ENCODE data around the gene RASL11B. TPM values are rescaled to one million over a fixed set of nuclear protein-coding genes. Genes with fewer than 3 reads are reported as not detected.
A peak's percentile ranks its signal among the peaks of the same experiment; 100 is the strongest.

RASL11B gene
- total RNA-seq, 1 experiment from 2014 or later, result 0.05 TPM

DNA sequence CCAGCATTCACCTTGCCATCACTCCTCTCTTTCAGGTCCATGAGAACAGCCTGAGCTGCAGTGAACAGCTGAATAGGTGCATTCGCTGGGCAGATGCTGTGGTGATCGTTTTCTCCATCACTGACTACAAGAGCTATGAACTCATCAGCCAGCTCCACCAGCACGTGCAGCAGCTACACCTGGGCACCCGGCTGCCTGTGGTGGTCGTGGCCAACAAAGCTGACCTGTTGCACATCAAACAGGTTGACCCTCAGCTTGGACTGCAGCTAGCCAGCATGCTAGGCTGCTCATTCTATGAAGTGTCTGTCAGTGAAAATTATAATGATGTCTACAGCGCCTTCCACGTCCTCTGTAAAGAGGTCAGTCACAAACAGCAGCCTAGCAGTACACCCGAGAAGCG is 3.2 kb downstream of the RASL11B start:
- DNase-seq (ENCODE audit: low read depth, low spot score), result no peak
- in situ Hi-C loops (cut with HindIII; ENCODE audit: low pct_unique_long_range_greater_than_20kb, low sequenced_read_pairs), result no loop called here

DNA sequence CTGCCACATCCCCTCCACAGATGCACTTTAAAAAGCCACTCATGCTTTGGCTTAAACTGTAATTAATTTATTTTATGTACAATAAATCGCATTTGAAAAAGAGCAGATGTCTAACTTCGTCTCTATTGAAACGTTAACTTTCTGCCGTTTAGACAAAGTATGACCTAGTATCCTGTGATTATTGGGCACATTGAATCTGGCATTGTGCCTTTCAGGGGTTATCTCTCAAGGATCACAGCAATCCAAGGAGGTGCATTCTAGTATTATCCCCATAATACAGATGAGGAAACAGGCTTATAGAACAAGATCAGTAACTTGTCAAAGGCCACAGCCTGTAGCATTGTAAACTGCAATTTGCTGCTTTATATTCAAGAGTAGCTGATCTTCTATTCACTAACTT is 4.6 kb downstream of the RASL11B start:
- in situ Hi-C loops (cut with HindIII; ENCODE audit: low pct_unique_long_range_greater_than_20kb, low sequenced_read_pairs), result no loop called here
- no peak for DNase-seq (ENCODE audit: low read depth, low spot score)

DNA sequence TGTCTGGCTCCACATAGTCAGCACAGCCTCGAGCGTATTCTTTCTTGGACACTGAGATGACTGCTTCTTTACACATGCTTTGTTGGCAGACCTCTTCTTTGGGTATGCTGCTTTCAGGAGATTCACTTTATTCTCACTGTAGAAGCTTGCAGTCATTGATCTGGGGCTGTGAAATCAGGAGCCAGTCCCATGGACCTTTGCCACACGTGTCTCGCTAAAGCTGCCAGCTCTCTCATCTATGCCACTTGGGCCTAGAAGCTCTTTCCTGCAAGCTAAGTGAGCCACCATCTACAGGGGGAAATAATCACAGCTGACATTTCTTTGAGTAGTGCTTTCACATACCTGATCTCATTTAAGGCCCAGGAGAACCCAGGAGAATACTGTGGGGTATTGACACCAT is 5.0 kb downstream of the RASL11B start:
- DNase-seq (ENCODE audit: low read depth, low spot score), result no peak
- in situ Hi-C loops (cut with HindIII; ENCODE audit: low pct_unique_long_range_greater_than_20kb, low sequenced_read_pairs), result no loop called here

DNA sequence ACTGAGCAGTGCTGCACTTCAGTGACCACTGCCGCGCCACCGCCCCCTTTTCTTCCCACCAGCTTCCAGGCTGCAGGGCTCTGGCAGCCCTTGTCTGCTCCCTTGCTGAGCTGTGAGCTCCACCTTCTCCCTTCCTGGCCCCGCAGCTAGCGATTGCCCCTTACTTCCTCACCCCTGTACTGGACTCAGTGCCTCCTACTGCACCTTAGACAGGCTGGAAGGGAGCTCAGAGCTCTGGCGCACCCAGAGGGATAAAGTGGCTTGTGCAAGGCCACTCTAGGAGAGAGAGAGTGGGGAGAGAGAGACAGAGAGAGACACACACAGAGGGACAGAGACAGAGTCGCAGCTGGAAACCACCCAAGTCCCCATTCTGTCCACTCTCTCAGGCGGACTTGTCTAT is 6.0 kb downstream of the RASL11B start:
- in situ Hi-C loops (cut with HindIII; ENCODE audit: low pct_unique_long_range_greater_than_20kb, low sequenced_read_pairs), result no loop called here

DNA sequence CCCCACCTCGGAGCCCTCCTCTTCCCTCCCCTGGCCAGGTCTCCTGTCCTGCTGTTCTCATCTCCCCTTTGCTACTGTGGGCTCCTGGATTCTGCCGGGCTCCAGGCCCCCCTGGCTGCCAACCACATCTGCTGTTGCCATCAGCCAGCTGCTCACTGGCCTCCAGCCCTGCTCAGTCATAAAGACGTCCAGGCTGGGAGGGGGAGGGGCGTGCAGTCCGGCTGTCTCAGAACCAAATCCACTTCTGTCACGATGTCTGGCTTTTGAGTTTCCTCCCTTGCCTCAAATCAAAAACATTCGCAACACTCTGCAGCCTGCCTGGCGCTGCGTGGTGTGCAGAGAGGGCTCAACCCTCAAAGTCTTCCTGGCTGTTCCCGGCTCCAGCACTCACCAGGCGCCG is 7.1 kb downstream of the RASL11B start:
- in situ Hi-C loops (cut with HindIII; ENCODE audit: low pct_unique_long_range_greater_than_20kb, low sequenced_read_pairs), result no loop called here
- no peak for DNase-seq (ENCODE audit: low read depth, low spot score)

More for the DNA sequence above, 6.0 kb downstream of the RASL11B start:
- DNase-seq (ENCODE audit: low read depth, low spot score), result no peak

DNA sequence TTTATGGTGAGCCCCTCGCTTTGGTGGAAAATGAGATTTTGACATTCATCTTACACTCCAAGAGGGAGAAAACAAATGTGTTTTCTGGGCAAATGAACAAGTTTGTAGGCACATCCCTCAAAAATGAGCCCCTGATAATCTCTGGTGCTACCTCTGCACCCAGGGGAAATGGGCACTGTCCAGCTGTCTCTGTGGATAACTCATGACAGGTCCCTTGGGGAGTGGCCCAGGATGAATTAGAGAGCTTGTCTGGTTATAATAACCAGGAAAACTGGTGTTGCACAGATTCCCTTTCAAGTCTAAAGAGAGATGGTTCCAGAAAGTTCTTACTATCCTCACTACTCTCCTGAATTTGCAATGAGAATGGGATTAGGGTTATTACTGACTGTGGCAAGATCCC is 7.5 kb downstream of the RASL11B start:
- in situ Hi-C loops (cut with HindIII; ENCODE audit: low pct_unique_long_range_greater_than_20kb, low sequenced_read_pairs), result no loop called here

DNA sequence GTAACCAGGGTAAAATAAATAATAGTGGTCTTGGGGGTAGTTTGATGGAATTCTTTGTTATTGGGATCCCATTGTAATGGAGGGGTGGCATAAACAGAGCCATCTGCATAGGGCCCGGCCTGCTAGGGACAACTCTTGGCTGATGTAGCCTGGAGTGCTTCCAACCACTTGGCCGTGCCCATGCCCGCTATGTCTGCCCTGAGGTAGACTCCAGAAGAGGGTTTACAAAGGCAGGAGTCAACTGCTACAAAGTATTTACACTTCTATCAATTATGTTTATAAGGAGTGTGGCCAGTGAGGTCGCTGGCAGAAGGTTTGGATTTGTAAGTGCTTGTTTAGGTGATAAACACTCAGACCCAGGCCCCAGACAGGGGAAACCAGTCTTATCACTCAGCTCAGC is 8.1 kb downstream of the RASL11B start:
- no peak for DNase-seq (ENCODE audit: low read depth, low spot score)
- in situ Hi-C loops (cut with HindIII; ENCODE audit: low pct_unique_long_range_greater_than_20kb, low sequenced_read_pairs), result no loop called here

More for the DNA sequence above, 7.5 kb downstream of the RASL11B start:
- DNase-seq (ENCODE audit: low read depth, low spot score), result no peak

DNA sequence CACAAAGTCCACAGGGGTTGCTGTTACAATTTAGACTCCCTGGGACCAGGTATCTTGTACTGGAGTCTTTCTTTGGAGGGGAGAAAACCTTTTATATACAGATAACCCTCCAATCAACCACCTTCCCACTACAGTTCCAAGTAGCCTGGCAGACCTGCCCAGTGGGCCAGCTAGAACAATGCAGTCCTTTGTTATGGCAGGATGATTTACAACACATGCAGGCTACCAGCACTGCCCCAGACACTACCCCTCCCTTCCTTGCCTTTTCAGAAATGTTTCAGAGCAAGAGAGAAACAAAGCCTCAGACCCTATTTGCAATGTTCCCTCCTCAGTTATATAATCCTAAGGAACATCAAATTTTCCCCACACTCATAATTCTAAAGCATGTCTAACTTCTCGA is 11.1 kb downstream of the RASL11B start:
- in situ Hi-C loops (cut with HindIII; ENCODE audit: low pct_unique_long_range_greater_than_20kb, low sequenced_read_pairs), result no loop called here
- peak; percentile 60 for DNase-seq (ENCODE audit: low read depth, low spot score)

DNA sequence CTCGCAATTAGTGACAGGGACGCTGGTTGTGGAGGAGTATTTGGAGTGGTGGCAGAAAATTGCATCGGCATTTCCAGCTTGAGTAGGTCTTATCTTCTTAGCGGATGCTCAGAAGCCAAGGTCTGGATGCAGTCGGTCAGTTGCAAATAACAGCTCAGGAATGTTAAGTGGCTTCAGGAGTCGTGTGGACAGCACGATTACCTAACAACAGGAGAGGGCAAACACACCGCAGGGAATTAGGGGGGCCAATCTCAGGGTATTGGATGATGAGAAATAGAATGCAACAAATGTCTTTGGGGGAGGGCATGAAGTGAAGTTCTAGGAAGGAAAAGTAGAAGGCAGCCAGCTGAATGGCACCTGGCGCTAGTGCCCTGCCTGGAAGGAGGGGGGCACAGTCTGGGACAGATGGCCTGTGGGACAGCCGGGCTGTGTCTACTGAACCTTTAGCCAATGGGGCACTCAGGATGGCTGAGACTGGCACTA is 11.8 kb downstream of the RASL11B start:
- no peak for DNase-seq (ENCODE audit: low read depth, low spot score)
- in situ Hi-C loops (cut with HindIII; ENCODE audit: low pct_unique_long_range_greater_than_20kb, low sequenced_read_pairs), result no loop called here

DNA sequence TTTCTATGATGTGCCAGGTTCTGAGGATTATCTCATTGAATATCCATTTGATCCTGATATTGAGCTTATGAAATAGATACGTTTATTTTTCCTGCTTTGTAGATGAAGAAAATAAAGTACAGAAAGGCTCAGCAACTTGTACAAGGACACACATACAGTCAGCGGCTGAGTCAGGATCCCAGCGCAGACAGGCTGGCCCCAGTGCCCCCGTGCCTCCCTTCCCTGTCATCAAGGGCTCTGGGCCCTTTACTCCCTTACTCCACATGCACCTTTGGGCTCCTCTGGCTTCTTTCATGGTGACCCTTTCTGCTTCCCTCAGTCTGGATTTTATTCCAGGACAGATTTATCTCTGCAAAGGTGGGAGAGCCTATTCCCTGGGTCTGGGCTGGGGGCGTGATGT is 12.8 kb downstream of the RASL11B start:
- in situ Hi-C loops (cut with HindIII; ENCODE audit: low pct_unique_long_range_greater_than_20kb, low sequenced_read_pairs), result no loop called here
- DNase-seq (ENCODE audit: low read depth, low spot score), result no peak

DNA sequence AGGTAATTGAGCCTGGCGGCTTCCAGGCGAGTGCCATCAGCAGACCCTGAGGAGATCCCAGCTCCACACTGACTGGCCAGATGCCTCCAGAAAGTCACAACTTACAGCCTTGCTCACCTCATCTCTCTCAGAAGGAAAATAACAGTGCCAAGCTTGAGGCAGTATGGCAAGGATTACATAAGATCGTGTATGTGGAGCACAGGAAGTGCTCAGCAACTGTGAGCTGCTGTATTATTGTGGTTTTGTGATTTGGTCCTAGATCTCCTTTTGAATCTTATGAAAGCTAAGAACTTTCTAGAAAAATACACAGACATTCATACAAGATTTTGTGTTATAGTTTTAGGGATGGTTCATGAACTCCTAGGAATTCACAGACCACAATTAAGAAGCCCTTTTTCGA is 14.0 kb downstream of the RASL11B start:
- in situ Hi-C loops (cut with HindIII; ENCODE audit: low pct_unique_long_range_greater_than_20kb, low sequenced_read_pairs), result no loop called here
- no peak for DNase-seq (ENCODE audit: low read depth, low spot score)

DNA sequence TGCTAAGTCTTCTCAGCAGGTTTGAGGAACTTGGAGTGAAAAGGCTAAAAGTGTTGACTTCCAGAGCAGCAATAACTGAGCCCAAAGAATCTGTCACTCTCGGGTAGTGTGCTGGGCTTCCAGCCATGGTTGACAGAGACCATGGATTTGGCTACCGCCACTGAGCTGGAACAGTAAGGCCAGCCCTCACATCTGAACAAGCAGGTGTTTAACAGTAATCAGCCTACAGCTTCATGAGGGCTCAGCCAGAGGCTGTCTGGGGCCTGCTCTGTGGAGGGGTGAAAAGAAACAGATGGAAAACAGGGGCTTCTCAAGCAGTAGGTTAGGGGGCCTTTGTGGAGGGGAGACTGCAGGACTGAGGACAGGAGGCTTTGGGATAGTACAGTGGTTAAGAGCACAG is 14.9 kb downstream of the RASL11B start:
- DNase-seq (ENCODE audit: low read depth, low spot score), result no peak
- in situ Hi-C loops (cut with HindIII; ENCODE audit: low pct_unique_long_range_greater_than_20kb, low sequenced_read_pairs), result no loop called here

DNA sequence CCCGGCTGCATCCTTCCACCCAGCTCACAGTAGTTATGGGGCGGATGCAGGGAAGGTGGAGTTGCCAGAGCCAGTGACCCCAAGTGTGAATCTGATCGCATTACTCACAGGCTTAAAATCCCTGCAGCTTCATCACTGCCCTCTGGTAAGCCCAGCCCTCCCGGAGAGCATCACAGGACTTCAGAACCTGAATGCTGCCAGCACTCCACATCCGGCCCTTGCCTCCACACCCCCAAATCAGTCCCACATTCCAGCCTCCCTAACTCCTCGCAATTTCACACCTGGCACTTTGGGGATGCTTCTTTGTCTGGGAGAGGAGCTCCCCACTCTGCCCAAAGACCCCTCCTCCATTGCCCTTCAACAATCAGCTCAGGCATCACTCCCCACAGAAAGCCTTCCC is 15.6 kb downstream of the RASL11B start:
- in situ Hi-C loops (cut with HindIII; ENCODE audit: low pct_unique_long_range_greater_than_20kb, low sequenced_read_pairs), result no loop called here
- no peak for DNase-seq (ENCODE audit: low read depth, low spot score)

DNA sequence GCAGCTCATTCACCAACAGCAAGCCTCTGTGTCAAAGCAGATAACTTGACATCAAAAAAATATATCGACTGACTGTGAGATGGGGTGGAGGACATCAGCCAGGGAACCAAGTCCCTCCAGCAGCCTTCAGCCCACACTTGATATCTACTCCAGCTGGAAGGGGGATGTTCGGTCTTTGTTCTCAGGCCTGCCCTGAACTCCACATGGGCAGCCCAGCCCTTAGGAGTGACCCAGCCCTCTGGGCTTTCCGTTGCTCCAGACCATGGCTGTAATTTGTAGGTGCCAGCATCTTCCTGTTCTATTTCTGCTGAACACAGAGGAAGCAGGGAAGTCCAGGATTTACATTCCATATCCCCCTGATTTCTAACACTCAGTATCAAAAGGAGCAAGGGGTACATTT is 17.4 kb downstream of the RASL11B start:
- in situ Hi-C loops (cut with HindIII; ENCODE audit: low pct_unique_long_range_greater_than_20kb, low sequenced_read_pairs), result no loop called here
- DNase-seq (ENCODE audit: low read depth, low spot score), result no peak

DNA sequence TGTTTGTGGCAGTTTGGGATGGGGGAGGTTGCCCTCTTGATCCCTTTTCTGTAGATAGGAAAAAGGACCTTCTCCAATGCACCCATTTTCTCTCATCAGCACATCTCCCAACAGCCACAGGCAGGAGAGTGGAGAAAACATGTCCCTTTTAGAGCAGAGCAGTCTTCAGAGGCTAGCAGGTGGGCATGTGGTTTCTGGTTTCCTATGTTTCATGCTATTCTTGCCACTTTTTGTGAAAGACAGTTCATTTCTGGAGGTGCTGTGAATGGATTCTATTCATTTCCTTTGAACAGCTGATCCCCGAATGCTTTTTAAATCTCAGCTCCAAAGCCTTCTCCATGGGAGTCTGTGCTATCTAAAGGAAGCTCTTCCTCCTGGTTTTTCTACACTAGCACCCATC is 18.9 kb downstream of the RASL11B start:
- DNase-seq (ENCODE audit: low read depth, low spot score), result no peak
- in situ Hi-C loops (cut with HindIII; ENCODE audit: low pct_unique_long_range_greater_than_20kb, low sequenced_read_pairs), result no loop called here

DNA sequence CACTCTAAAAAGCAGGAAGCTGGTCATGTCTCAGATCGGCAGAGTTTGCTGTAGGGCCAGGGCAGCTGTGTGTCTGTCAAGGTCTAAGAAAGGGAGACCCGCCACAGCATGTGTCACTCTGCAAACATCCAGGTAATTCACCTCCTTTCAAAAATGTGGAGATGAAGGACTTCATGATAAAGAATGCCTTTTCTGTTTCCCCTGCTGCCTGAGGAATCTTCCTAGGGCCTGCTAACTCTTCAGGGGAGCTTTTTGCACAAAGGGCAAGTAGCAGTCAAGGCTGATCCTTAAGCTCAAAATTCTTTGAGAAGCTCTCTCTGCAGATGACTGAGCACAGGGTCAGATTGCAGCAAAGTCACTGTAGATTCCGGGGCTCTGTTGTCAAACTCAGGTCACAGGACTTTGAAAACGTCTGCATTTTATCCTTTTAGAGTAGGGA is 21.1 kb downstream of the RASL11B start:
- in situ Hi-C loops (cut with HindIII; ENCODE audit: low pct_unique_long_range_greater_than_20kb, low sequenced_read_pairs), result no loop called here
- no peak for DNase-seq (ENCODE audit: low read depth, low spot score)

DNA sequence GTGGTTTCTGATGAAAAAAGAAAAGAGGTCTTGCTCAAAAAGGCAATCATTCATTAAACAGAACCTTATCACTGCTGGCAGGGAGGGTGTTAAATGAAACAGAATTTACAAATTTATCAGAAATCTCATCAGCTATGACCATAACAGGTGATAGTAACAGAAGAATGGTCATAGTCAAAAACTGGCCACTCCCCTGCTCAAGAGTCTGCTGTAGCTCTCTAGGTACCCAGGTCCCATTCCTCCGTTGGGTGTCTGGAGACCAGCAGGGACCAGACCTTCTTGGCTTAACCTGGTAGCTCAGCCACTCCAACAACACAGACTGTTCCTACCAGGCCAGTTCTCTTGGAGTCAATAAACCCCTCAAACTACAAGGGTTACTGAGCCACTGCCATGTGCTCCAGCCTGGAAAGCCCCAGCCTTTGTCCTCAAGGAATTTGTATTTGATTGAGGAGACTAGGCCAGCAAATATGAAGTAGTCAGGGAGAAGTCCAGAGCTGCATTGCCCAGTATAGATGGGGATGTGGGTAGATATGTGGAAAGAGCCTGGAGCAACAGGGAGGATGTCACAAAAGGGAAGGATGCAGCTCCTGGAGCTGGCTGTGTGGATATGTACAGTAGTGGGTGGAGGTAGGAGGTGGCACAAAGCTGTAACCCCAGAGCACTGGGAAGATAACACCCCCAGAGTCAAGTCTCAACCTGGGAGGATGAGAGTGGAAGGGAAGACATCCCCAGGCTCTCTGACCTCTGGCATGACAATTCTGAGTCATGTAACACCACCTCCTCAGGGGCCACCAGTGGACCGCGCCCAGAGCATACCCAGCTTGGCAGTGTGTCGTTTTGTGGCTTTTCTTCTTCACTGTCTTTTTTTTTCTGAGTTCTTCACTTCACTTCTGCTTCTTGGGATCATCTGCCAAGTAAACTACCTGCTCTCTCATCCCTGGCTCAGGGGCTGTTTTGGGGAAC is 21.9 kb downstream of the RASL11B start:
- DNase-seq (ENCODE audit: low read depth, low spot score), result no peak
- in situ Hi-C loops (cut with HindIII; ENCODE audit: low pct_unique_long_range_greater_than_20kb, low sequenced_read_pairs), result no loop called here

DNA sequence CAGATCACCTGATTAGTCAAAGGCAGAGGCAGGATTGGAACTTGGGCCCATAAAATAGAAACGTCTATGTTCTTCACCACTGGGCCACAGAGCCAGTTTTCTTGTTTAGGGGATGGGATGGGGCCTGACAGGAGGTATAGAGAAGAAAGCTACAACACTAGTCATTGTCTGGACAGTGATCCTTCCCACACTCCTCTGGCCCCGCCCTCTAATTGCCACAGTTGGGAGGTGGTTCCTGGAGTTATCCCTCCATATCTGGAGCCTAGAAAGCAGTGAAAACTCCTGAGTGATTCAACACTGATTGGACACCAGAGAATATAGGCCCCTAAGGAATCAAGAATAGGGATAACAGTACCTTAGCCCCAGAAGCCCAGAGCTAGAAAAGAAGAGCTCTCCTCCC is 22.9 kb downstream of the RASL11B start:
- in situ Hi-C loops (cut with HindIII; ENCODE audit: low pct_unique_long_range_greater_than_20kb, low sequenced_read_pairs), result no loop called here
- DNase-seq (ENCODE audit: low read depth, low spot score), result no peak

DNA sequence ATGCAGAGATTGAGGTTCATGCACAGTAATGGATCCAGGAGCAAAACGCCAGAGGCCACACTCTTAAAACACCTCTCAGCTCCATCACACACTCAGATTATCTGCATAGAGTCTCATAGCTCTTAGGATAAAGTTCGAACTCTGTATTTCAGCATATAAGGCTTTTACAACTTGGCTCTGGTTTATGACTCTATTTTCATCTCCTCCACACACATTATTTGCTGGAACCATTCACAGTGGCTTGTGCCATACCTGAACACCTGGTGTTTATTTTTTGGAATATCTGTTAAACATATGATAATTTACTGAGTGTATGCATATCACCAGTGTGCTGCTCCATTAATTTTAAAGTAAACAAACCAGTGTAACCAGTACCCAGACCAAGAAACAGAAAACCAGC is 27.2 kb downstream of the RASL11B start:
- in situ Hi-C loops (cut with HindIII; ENCODE audit: low pct_unique_long_range_greater_than_20kb, low sequenced_read_pairs), result no loop called here

More for the DNA sequence above, 27.2 kb downstream of the RASL11B start:
- no peak for DNase-seq (ENCODE audit: low read depth, low spot score)

All from SK-MEL-5 (cell line).